Testis (tissue), 2 donors: ENCODE data around the gene DENND1A.

Source experiments
- POLR2A ChIP-seq: fragments of 450-650 bp; IDR thresholded peaks from one replicate; pipeline ENCODE4 v1.6.1; 2017; ENCODE audit warnings: antibody characterized with exemption, mild to moderate bottlenecking, moderate library complexity
- TF ChIP-seq, protein P1 (sequence below), 3 experiments: fragments of 450-650 bp in 2 of 3; fragments of 200-600 bp in 1 of 3; sonication (generic) in 1 of 3; IDR thresholded peaks; one replicate each; pipeline ENCODE4 v1.5.1; 2016 to 2019; ENCODE audit warnings: antibody characterized with exemption in 3 of 3, mild to moderate bottlenecking in 2 of 3, moderate library complexity in 1 of 3

DNA sequence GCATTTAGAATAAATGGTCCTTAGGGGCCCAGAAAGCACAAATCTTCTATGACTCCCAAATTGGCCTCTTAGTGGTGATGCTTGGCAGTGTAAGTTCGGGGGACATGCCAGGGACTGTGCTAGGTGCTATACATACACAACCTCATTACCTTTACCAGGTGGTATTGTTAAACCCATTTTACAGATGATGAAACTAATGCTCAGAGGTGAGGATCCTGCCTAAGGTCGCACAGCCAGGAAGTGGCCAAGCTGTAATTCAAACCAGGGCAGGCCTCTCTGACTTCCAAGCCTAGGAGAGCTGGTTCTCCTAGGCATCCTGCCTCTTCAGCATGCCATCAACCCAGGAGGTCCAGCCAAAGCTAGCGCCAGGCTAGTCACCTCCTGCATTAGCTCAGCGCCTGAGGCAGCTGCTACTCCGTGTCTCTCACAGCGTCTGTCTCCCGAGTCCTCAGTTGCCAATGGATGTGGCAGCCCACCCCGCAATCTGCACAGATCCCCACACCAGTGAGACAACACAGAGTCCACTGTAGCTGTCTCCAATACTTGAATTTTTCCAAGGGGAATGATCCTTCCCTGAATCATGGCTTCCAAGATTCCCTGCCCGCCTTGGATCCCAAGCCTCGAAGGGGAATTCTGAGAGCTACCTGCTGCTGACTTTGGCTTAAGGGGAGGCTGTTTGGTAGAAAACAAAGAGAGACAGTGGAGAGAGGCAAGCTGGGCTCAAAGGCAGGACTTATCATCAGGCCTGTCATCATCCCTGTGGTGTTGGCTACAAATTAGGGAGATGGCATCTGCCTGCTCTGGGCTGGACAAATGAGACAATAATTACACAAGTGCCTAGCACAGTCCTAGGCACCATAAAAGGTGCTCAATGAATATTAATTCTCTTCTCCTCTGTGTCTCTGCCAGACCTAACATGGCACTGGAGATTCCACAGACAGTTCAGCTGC, 521.3 kb downstream of the DENND1A start:
- TF ChIP-seq, protein P1, sequence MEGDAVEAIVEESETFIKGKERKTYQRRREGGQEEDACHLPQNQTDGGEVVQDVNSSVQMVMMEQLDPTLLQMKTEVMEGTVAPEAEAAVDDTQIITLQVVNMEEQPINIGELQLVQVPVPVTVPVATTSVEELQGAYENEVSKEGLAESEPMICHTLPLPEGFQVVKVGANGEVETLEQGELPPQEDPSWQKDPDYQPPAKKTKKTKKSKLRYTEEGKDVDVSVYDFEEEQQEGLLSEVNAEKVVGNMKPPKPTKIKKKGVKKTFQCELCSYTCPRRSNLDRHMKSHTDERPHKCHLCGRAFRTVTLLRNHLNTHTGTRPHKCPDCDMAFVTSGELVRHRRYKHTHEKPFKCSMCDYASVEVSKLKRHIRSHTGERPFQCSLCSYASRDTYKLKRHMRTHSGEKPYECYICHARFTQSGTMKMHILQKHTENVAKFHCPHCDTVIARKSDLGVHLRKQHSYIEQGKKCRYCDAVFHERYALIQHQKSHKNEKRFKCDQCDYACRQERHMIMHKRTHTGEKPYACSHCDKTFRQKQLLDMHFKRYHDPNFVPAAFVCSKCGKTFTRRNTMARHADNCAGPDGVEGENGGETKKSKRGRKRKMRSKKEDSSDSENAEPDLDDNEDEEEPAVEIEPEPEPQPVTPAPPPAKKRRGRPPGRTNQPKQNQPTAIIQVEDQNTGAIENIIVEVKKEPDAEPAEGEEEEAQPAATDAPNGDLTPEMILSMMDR (IDR thresholded peaks at IDR 0.05): no peak
- TF ChIP-seq POLR2A: no peak
